ENCODE results near the gene MICAL3. TPM values are rescaled to one million over a fixed set of nuclear protein-coding genes. Genes with fewer than 3 reads are reported as not detected.
"Not testable (repeated sequence)": the region's sequence is repeated elsewhere in the genome, so short reads cannot be mapped to it uniquely, and the experiment has no call there.

The MICAL3 gene
- total RNA-seq, 1 experiment from 2014 or later = 23.7 TPM

DNA sequence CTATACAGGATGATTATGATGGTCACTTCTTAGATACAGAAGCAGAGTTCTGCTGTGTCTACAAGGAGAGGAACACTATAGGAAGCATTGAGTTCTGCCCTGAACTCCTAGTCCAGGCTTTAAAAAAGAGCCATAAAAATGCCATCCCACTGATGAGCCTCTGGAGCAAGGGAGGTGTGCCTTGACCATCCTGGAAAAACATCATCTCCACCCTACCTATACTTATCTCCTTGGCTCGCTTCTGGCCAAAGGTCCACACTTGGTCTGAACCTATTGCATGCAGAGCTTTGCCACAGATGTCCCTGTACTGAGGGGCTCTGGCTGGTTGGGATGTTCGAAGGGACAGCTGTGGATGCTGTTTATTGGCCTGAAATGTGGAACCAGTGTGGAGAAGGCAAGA, 49.1 kb upstream of the MICAL3 start:
- no peaks in the 10 kb centered on the region for H3K27me3 ChIP-seq (ENCODE audit: low read length)
- no peaks in the 10 kb centered on the region for H3K36me3 ChIP-seq (ENCODE audit: low read depth, low read length)
- no peak overlapping the region for H3K4me2 ChIP-seq (ENCODE audit: low read length)
- H3F3A ChIP-seq (ENCODE audit: low read length, unreplicated experiment) = no peaks in the 10 kb centered on the region
- no peaks in the 10 kb centered on the region for H4K20me1 ChIP-seq (ENCODE audit: low read length)
- H3K4me1 ChIP-seq (ENCODE audit: insufficient read depth, low read length) = peaks cover 25% of the 10 kb centered on the region
- no peak overlapping the region for H2AFZ ChIP-seq (ENCODE audit: low read length)
- DNase-seq (no peak), ATAC-seq (no peak)
- no peak overlapping the region for H3K4me3 ChIP-seq (ENCODE audit: low read length)
- intact Hi-C loops (cut with micrococcal nuclease) = no loop called here
- H3K79me2 ChIP-seq (ENCODE audit: low read length) = peaks cover 17% of the 10 kb centered on the region
- no peaks in the 10 kb centered on the region for H3K9me3 ChIP-seq (ENCODE audit: low read length)
- TF ChIP-seq CTCF (conservative IDR thresholded peaks at IDR 0.05; ENCODE audit: low read depth, low read length) (no peak), EZH2phosphoT487 (IDR thresholded peaks at IDR 0.05; ENCODE audit: borderline replicate concordance, low read length) (no peak)
- BruUV-seq (replicated peaks) = no TSS peak
- no peak overlapping the region for H3K9ac ChIP-seq (ENCODE audit: low read length)
- ChIA-PET POLR2A (ENCODE audit: unreplicated experiment) (no interaction called here), CTCF (no interaction called here)
- no peak overlapping the region for H3K27ac ChIP-seq (ENCODE audit: low read length)
- no peaks in the 10 kb centered on the region for H3K9me2 ChIP-seq (replicated peaks; ENCODE audit: low read length)

DNA sequence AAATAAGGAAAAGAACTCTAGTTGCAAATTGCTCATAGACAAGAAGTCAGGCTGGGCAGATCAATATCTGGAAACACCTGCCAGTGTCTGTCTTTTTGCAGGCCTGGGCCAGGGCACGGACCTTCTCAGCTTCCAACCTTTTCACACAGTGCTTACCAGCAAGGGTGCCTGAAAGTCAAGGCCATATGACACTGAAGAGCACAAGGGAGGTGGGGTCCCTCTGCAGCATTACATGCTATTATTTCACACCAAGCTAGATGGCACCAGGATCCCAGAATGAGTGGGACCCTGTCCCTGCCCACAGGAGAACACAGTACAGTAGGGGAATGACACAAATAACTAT, 47.6 kb upstream of the MICAL3 start:
- intact Hi-C loops (cut with micrococcal nuclease) = no loop called here
- no peak overlapping the region for H2AFZ ChIP-seq (ENCODE audit: low read length)
- H3K27ac ChIP-seq (ENCODE audit: low read length) = no peak overlapping the region
- H3K4me1 ChIP-seq (ENCODE audit: insufficient read depth, low read length) = peaks cover 21% of the 10 kb centered on the region
- no peaks in the 10 kb centered on the region for H3K27me3 ChIP-seq (ENCODE audit: low read length)
- no peaks in the 10 kb centered on the region for H3F3A ChIP-seq (ENCODE audit: low read length, unreplicated experiment)
- no peak overlapping the region for H3K4me2 ChIP-seq (ENCODE audit: low read length)
- no peaks in the 10 kb centered on the region for H3K9me2 ChIP-seq (replicated peaks; ENCODE audit: low read length)
- no peak overlapping the region for H3K4me3 ChIP-seq (ENCODE audit: low read length)
- H3K9me3 ChIP-seq (ENCODE audit: low read length) = no peaks in the 10 kb centered on the region
- DNase-seq (no peak), ATAC-seq (no peak)
- BruUV-seq (replicated peaks) = no TSS peak
- no peaks in the 10 kb centered on the region for H4K20me1 ChIP-seq (ENCODE audit: low read length)
- peaks cover 4% of the 10 kb centered on the region for H3K79me2 ChIP-seq (ENCODE audit: low read length)
- TF ChIP-seq CTCF (conservative IDR thresholded peaks at IDR 0.05; ENCODE audit: low read depth, low read length) (no peak), EZH2phosphoT487 (IDR thresholded peaks at IDR 0.05; ENCODE audit: borderline replicate concordance, low read length) (no peak), EZH2 (IDR thresholded peaks at IDR 0.05; ENCODE audit: low read length, unreplicated experiment) (no peak)
- no peak overlapping the region for H3K9ac ChIP-seq (ENCODE audit: low read length)
- CTCF ChIA-PET = no interaction called here
- POLR2A ChIA-PET (ENCODE audit: unreplicated experiment) = no interaction called here
- no peaks in the 10 kb centered on the region for H3K36me3 ChIP-seq (ENCODE audit: low read depth, low read length)

GRCh38 chr22:18071307-18071967, 47.1 kb upstream of the MICAL3 start:
- H3K4me1 ChIP-seq (ENCODE audit: insufficient read depth, low read length) = peaks cover 16% of the 10 kb centered on the region
- ATAC-seq; H4K20me1 ChIP-seq (ENCODE audit: low read length); H3K4me3 ChIP-seq (ENCODE audit: low read length); H3K27ac ChIP-seq (ENCODE audit: low read length); H3K79me2 ChIP-seq (ENCODE audit: low read length); CTCF ChIA-PET; H3K9ac ChIP-seq (ENCODE audit: low read length); H2AFZ ChIP-seq (ENCODE audit: low read length); intact Hi-C loops (cut with micrococcal nuclease); H3K9me2 ChIP-seq (replicated peaks; ENCODE audit: low read length); H3K9me3 ChIP-seq (ENCODE audit: low read length); H3F3A ChIP-seq (ENCODE audit: low read length, unreplicated experiment); H3K4me2 ChIP-seq (ENCODE audit: low read length); H3K36me3 ChIP-seq (ENCODE audit: low read depth, low read length); POLR2A ChIA-PET (ENCODE audit: unreplicated experiment); BruUV-seq (replicated peaks); DNase-seq; H3K27me3 ChIP-seq (ENCODE audit: low read length): not testable (repeated sequence)
